ENCODE results near the gene IRF4. TPM values are rescaled to one million over a fixed set of nuclear protein-coding genes. Genes with fewer than 3 reads are reported as not detected.
"Not testable (repeated sequence)": the region's sequence is repeated elsewhere in the genome, so short reads cannot be mapped to it uniquely, and the experiment has no call there.

Gene IRF4
- polyA plus RNA-seq, 3 donors from 2014 or later: 0.41 to 0.98 (median 0.51) TPM

- peak overlapping the region in 5 of 6 donors; percentile 34 to 85 (median 59) for H3K27ac Mint-ChIP-seq
- no peak for DNase-seq
- peaks cover 22 to 24% of the 10 kb centered on the region in 2 donors for H3K4me1 Mint-ChIP-seq
- H3K4me3 Mint-ChIP-seq: peak overlapping the region in 4 of 5 donors; percentile 38 to 69 (median 54)
- no peaks in the 10 kb centered on the region for H3K9me3 Mint-ChIP-seq
- H3K36me3 Mint-ChIP-seq: no peaks in the 10 kb centered on the region
- peaks cover 0 to 8% (median 3%) of the 10 kb centered on the region in 3 donors for H3K27me3 Mint-ChIP-seq (ENCODE audit: low read depth in 3 of 3)
Observed at GRCh38 chr6:423055-423798, 31.7 kb downstream of the IRF4 start.

- H3K9me3 Mint-ChIP-seq: no peaks in the 10 kb centered on the region
- peaks cover 0 to 8% (median 3%) of the 10 kb centered on the region in 3 donors for H3K27me3 Mint-ChIP-seq (ENCODE audit: low read depth in 3 of 3)
- peaks cover 22 to 25% of the 10 kb centered on the region in 2 donors for H3K4me1 Mint-ChIP-seq
- no peak overlapping the region for H3K4me3 Mint-ChIP-seq
- no peaks in the 10 kb centered on the region for H3K36me3 Mint-ChIP-seq
- no peak overlapping the region for H3K27ac Mint-ChIP-seq
- no peak for DNase-seq
Observed at GRCh38 chr6:423799-424345, 32.3 kb downstream of the IRF4 start.

- H3K4me1 Mint-ChIP-seq: peaks cover 31 to 35% of the 10 kb centered on the region in 2 donors
- peaks cover 3 to 8% (median 3%) of the 10 kb centered on the region in 3 donors for H3K27me3 Mint-ChIP-seq (ENCODE audit: low read depth in 3 of 3)
- no peaks in the 10 kb centered on the region for H3K36me3 Mint-ChIP-seq
- H3K27ac Mint-ChIP-seq: peak overlapping the region in 3 of 6 donors; percentile 67 to 73 (median 67)
- peak overlapping the region in 3 of 5 donors; percentile 21 to 31 (median 27) for H3K4me3 Mint-ChIP-seq
- DNase-seq: peak in 1 of 3 donors; percentile 9
- H3K9me3 Mint-ChIP-seq: no peaks in the 10 kb centered on the region
Observed at GRCh38 chr6:424741-425417, 33.3 kb downstream of the IRF4 start.

GRCh38 chr6:425418-425788 is 33.9 kb downstream of the IRF4 start:
- Mint-ChIP-seq H3K27ac (peak overlapping the region in 3 of 6 donors; percentile 40 to 73 (median 67)), H3K4me1 (peaks cover 32 to 37% of the 10 kb centered on the region in 2 donors), H3K4me3 (peak overlapping the region in 3 of 5 donors; percentile 21 to 31 (median 27))

GRCh38 chr6:426198-426738 is 34.7 kb downstream of the IRF4 start:
- H3K36me3 Mint-ChIP-seq; H3K9me3 Mint-ChIP-seq; H3K27me3 Mint-ChIP-seq (ENCODE audit: low read depth in 3 of 3); DNase-seq; H3K27ac Mint-ChIP-seq; H3K4me3 Mint-ChIP-seq: not testable (repeated sequence)
- peaks cover 34 to 40% of the 10 kb centered on the region in 2 donors for H3K4me1 Mint-ChIP-seq

More at GRCh38 chr6:425418-425788, 33.9 kb downstream of the IRF4 start:
- DNase-seq; H3K36me3 Mint-ChIP-seq; H3K27me3 Mint-ChIP-seq (ENCODE audit: low read depth in 3 of 3); H3K9me3 Mint-ChIP-seq: not testable (repeated sequence)

- H3K27ac Mint-ChIP-seq: no peak overlapping the region
- DNase-seq: no peak
- H3K9me3 Mint-ChIP-seq: no peaks in the 10 kb centered on the region
- peaks cover 38 to 47% of the 10 kb centered on the region in 2 donors for H3K4me1 Mint-ChIP-seq
- H3K36me3 Mint-ChIP-seq: no peaks in the 10 kb centered on the region
- no peak overlapping the region for H3K4me3 Mint-ChIP-seq
- H3K27me3 Mint-ChIP-seq (ENCODE audit: low read depth in 3 of 3): peaks cover 3 to 7% (median 3%) of the 10 kb centered on the region in 3 donors
Observed at GRCh38 chr6:428047-428603, 36.6 kb downstream of the IRF4 start.

GRCh38 chr6:429515-430121 is 38.1 kb downstream of the IRF4 start:
- H3K9me3 Mint-ChIP-seq: no peaks in the 10 kb centered on the region
- no peak for DNase-seq
- no peak overlapping the region for H3K27ac Mint-ChIP-seq
- H3K27me3 Mint-ChIP-seq (ENCODE audit: low read depth in 3 of 3): peaks cover 3 to 7% (median 3%) of the 10 kb centered on the region in 3 donors
- peaks cover 36 to 52% of the 10 kb centered on the region in 2 donors for H3K4me1 Mint-ChIP-seq
- no peak overlapping the region for H3K4me3 Mint-ChIP-seq
- no peaks in the 10 kb centered on the region for H3K36me3 Mint-ChIP-seq

- DNase-seq: no peak
- Mint-ChIP-seq H3K27me3 (ENCODE audit: low read depth in 3 of 3) (peaks cover 0 to 5% (median 3%) of the 10 kb centered on the region in 3 donors), H3K9me3 (no peaks in the 10 kb centered on the region), H3K4me1 (peaks cover 35 to 51% of the 10 kb centered on the region in 2 donors), H3K27ac (peak overlapping the region in 1 of 6 donors; percentile 27), H3K36me3 (no peaks in the 10 kb centered on the region), H3K4me3 (peak overlapping the region in 2 of 5 donors; percentile 8 to 38)
Observed at GRCh38 chr6:431504-431903, 40.0 kb downstream of the IRF4 start.

- Mint-ChIP-seq H3K4me3 (peak overlapping the region in 3 of 5 donors; percentile 31 to 51 (median 38)), H3K9me3 (no peaks in the 10 kb centered on the region), H3K4me1 (peaks cover 35 to 51% of the 10 kb centered on the region in 2 donors), H3K36me3 (no peaks in the 10 kb centered on the region), H3K27me3 (ENCODE audit: low read depth in 3 of 3) (peaks cover 0 to 5% (median 3%) of the 10 kb centered on the region in 3 donors), H3K27ac (peak overlapping the region in 2 of 6 donors; percentile 10 to 41)
- DNase-seq: peak; percentile 50 to 65 (median 64)
Observed at GRCh38 chr6:431986-432385, 40.4 kb downstream of the IRF4 start.

- no peak for DNase-seq
- Mint-ChIP-seq H3K27ac (peak overlapping the region in 2 of 6 donors; percentile 24 to 42), H3K4me3 (peak overlapping the region in 2 of 5 donors; percentile 21 to 72), H3K27me3 (ENCODE audit: low read depth in 3 of 3) (peaks cover 0 to 5% (median 3%) of the 10 kb centered on the region in 3 donors), H3K36me3 (no peaks in the 10 kb centered on the region), H3K4me1 (peaks cover 32 to 47% of the 10 kb centered on the region in 2 donors), H3K9me3 (no peaks in the 10 kb centered on the region)
Observed at GRCh38 chr6:434051-434705, 42.6 kb downstream of the IRF4 start.

GRCh38 chr6:435441-436307 is 44.1 kb downstream of the IRF4 start:
- Mint-ChIP-seq H3K4me3 (peak overlapping the region in 1 of 5 donors; percentile 15), H3K9me3 (no peaks in the 10 kb centered on the region), H3K4me1 (peaks cover 25 to 38% of the 10 kb centered on the region in 2 donors), H3K27me3 (ENCODE audit: low read depth in 3 of 3) (peaks cover 0 to 5% (median 3%) of the 10 kb centered on the region in 3 donors), H3K36me3 (no peaks in the 10 kb centered on the region), H3K27ac (peak overlapping the region in 1 of 6 donors; percentile 47)
- no peak for DNase-seq
